ENCODE results near the gene ILK.

Gene ILK

GRCh38 chr11:6603287-6604080 is at the start of gene ILK, which contains the start of gene RRP8:
TSS of gene ILK (plus strand) at chr11:6603774. CDS start at chr11:6604272, 498 bp downstream.
TSS of gene RRP8 (minus strand) at chr11:6603616. CDS start at chr11:6603502, 114 bp downstream.
- peak; percentile 84 to 88 for ATAC-seq

GRCh38 chr11:6554828-6555706 is 48.5 kb upstream of the ILK start:
- ATAC-seq: no peak

DNA sequence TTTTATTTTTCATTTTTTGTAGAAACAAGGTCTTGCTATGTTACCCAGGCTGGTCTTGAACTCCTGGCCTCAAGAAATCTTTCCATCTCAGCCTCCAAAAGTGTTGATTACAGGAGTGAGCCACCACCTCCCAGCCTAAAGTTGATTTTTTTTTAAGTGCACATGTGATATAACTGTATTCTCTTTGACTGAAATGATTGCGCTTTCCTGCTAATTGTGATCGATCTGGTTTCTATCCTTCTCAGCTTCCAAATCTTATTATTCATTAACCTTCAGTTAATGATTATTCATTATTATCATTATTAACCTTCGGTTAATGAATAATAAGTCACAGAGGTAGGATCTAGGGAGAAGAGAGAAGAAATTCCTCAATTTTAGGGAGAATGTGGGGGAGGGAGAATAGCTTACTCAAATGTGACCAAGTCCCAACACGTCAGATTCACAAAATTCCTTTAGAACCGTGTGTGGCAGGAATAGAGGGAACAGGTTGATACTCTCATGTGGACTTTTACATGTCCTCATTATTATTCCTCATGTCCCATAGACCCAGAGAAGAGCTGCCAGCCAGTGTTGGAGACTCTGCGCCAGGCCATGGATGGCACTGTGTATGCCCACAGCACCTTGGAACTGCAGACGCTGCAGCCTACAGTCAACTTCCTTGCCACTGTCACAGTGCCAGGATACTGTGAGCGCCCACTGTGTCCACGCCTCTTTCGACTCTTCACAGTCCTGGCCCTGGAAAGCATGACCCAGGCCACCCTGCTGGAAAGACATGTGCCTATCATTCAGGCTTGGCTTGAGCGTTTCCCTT is 47.2 kb upstream of the ILK start:
- no peak for ATAC-seq

DNA sequence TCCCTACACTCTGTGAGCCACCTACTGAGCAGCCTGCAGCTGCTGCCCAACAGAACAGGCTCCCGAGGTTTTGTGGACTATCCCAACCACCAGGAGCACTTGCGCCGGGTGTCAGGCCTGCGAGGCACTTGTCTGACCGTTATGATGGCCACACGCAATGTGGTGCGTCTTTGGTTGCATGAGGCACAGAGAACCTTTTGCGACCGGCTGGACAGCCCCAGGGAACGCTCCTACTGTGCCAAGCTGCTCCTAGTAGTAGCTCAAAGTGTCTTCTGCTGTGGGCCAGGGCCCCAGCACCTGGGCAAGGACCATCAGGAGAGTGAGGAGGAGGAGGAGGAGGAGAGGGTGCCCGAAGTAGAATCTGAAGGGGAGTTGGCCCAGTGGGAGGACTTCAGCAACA is 46.5 kb upstream of the ILK start:
- ATAC-seq: no peak

GRCh38 chr11:6557761-6558674 is 45.6 kb upstream of the ILK start:
- no peak for ATAC-seq

- no peak for ATAC-seq
Observed at GRCh38 chr11:6559369-6559768, 44.2 kb upstream of the ILK start.

- ATAC-seq: no peak
Observed at GRCh38 chr11:6561288-6561687, 42.3 kb upstream of the ILK start.

DNA sequence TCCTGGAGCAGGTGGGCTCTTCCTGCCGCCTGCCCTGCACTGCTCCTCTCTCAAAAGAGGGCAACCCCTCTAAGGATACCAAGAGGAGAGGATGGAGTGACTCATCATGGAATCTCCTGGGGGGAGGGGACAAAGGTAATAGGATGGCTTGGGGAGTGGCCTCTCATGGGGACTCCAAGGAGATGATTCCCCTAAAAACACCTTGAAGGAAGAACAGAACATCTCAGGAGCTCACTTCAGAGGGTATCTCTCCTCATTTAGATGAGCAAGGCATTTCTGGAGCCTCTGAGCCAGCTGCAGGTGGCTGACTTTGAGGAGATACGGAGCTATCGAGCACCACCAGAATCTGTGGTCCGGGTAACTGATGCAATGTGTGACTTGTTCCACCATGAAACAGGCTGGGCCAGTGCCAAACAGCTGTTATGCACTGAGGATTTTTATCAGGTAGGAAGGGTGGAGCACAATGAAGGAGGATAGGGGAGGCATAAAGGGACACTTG is 40.4 kb upstream of the ILK start:
- ATAC-seq: no peak

GRCh38 chr11:6563667-6564066 is 39.9 kb upstream of the ILK start:
- no peak for ATAC-seq

GRCh38 chr11:6565325-6565724 is 38.2 kb upstream of the ILK start:
- ATAC-seq: no peak

DNA sequence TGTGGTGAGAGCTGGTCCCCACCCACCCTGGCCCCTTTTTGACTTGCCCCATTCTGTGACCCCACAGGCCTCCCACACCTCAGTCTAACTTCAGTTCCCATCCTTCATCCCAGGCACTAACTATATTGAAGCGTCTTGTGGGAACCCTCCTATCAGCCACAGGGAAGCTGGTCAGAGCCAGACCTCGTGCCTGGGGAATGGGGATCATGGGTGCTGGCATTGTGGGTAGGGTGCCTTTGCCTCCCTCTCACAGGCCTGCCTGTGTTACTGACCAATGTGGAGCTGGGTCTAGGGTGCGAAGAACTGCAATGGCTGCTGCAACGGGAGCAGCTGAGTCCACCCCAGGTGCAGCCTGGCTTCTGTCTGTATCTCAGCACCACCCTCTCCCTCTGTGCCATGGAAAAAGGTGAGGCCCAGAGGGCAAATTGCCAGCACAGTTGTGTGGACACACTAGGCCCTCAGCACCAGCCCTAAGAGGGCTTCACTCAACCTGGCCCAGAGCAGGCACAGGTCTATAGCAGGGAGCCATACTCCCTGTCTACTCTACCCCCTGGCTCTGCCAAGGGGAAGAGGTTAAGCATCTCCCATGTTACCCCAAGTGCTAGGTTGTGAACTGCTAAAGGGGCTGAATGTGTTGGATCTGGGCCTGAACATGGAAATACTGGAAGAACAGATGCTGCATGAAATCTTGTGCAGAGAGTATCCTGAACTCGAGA is 37.4 kb upstream of the ILK start:
- no peak for ATAC-seq

- no peak for ATAC-seq
Observed at GRCh38 chr11:6566704-6567370, 36.7 kb upstream of the ILK start.

GRCh38 chr11:6567371-6567745 is 36.2 kb upstream of the ILK start:
- no peak for ATAC-seq

DNA sequence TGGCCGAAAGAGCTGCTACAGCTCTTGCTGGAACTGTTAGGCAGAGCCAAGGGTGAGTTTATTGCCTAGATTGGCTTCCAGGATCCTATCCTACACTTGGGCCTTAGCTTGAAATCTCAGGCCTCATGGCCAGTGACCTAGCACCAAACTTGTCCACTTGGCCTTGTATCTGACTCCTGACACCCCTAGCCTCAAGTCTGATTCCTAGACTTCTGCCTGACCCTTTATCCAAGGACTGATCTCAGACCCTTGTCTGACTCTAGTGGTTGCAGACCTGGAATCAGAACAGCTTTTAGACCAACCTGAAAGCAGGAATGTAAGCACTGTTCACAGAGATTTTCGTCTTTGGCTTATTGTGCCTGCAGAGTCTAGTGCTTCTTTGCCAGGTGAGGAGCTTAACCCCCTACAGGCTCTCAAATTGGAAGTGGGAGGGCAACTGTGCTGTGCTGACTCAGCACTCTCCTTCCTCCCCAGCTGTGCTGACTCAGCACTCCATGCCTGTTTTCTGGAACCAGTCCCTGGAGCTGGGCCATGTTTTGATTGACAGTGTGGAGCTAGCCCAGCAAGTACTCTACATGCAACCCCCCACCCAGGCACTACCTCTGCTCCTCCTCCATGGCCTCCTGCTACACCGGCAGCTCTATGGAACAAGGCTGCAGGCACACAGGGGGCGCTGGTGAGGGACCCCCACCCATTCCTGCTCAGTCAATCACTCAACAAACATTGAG is 35.2 kb upstream of the ILK start:
- ATAC-seq: no peak

DNA sequence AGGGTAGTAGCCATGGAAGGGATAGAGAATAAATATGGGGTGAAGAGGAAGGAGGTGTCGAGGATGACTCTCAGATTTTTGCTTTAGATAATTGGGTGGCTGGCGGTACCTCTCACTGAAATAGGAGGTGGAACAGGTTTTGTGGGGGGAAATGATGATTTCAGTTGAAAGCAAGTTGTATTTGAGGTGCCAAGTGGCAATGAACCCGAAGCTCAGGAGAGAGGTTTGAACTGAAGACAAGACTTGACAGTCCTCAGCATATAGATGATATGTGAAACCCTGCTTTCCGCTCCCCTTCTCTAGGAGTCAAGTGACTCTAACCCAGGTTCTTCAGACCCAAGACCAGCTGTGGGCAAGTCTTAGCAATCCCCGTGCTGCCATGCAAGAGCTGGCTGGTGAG is 33.9 kb upstream of the ILK start:
- no peak for ATAC-seq

GRCh38 chr11:6570691-6571427 is 32.7 kb upstream of the ILK start:
- ATAC-seq: no peak

DNA sequence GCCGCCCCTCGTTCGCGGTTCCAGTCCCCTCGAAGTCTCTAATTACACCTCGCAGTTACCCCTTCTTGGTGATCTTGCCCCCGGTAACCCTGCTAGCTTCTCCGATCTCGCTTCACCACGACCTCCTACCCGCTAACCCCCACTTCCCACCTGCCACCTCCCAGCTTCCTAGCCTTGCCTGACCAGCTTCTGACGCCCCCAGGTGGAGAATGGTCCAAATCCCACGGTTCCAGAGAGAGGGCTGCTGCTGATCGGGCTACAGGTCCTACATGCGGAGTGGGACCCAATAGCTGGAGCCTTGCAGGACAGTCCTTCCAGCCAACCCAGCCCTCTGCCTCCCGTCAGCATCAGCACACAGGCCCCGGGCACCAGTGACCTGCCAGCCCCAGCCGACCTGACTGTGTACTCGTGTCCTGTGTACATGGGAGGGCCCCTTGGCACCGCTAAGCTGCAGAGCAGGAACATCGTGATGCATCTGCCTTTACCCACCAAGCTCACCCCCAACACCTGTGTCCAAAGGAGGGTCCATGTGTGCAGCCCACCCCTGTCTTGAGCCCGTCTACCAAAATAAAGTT is 32.1 kb upstream of the ILK start:
- no peak for ATAC-seq

DNA sequence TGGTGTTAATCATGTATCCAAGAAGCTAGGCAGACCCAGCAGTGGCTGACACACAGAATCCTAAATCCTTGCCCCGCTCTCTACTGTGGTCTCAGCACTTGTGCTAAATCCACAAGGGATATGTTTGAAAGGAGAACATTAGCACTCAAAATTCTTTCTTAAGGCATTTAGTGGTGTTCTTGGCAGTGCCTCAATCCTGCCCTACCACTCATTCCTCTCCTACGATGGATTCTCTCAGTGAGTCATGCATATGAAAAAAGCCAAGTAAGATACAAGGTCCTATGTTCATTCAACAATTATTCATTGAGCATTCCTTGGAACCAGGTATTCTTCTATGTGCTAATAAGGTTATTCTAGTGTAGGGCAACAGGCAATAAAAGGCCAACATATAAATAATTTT is 31.4 kb upstream of the ILK start:
- ATAC-seq: no peak
